Ramos (cell line): ENCODE data around the gene AGPAT2.
"Not testable (repeated sequence)": the region's sequence is repeated elsewhere in the genome, so short reads cannot be mapped to it uniquely, and the experiment has no call there.

Experiments
- in situ Hi-C: fragments of 300-500 bp; cut with MboI; formaldehyde crosslinking; loops from one replicate; pipeline ENCODE4 v1.14.3; 2022; ENCODE audit warnings: low sequenced_read_pairs; ENCODE audit not compliant: unreplicated experiment

Gene AGPAT2

DNA sequence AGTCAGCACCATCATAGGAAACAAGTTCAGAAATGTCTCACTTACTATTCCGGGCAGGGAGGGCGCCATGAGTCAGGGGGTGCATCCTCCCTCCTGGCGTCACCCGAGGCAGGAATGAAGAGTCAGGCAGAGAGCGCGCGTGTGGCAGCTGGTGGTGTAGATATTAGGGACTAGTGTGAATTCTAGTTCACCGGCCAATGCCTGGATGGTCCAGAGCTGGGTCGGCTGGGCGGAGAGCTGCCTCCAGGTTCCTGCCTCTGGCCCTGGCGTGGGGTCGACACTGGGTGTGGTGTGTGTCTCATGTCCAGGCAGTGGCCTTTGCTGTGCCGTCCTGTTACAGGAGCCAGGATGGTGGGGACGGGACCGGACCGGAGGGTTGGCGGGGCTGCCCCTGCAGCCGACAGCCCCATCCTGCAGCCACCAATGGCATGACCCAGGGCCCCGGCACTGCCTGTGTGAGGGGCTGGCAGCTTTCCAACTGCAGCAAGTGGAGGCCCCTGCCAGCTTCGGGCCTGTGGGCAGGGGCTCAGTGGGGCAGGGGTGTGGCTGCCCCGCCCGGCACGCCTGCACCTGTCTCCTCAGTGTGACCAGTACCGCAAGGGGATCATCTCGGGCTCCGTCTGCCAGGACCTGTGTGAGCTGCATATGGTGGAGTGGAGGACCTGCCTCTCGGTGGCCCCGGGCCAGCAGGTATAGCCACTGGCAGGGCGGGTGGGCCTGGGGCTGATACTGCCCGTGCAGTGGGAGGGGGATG lies 34.3 kb upstream of the AGPAT2 start:
- in situ Hi-C loops = no loop called here

GRCh38 chr9:136720898-136721338 lies 33.7 kb upstream of the AGPAT2 start:
- in situ Hi-C loops = no loop called here

DNA sequence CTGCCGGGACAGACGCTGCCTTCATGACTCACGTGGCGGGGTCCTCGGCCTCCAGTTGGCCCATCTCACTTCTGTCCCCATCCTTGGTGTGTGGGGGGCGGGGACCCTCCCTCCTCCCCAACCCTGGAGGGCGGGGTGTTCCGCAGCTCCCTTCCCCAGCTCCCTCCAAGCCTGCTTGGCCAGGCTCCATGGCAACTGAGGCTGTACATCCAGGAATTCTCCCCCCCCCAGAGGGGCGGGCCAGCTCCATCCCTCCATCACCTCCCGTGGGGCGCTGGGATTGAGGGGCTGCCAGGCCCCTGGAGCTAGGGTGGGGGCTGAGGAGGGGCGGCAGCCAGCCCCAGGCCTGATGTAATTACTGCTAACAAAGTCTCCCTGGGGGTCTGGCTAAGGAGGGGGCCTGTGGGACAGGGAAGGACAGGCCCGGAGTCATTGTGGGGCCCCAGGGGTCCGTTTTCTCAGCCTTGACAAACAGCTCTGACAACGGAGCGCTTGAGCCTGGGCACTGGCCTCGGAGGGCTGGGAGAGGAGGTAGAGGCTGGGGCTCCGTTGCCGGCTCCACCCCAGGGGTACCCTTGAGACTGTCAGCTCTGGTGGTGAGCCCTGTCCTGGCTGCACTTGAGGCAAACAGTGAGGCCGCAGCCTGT lies 33.1 kb upstream of the AGPAT2 start:
- in situ Hi-C loops = no loop called here

DNA sequence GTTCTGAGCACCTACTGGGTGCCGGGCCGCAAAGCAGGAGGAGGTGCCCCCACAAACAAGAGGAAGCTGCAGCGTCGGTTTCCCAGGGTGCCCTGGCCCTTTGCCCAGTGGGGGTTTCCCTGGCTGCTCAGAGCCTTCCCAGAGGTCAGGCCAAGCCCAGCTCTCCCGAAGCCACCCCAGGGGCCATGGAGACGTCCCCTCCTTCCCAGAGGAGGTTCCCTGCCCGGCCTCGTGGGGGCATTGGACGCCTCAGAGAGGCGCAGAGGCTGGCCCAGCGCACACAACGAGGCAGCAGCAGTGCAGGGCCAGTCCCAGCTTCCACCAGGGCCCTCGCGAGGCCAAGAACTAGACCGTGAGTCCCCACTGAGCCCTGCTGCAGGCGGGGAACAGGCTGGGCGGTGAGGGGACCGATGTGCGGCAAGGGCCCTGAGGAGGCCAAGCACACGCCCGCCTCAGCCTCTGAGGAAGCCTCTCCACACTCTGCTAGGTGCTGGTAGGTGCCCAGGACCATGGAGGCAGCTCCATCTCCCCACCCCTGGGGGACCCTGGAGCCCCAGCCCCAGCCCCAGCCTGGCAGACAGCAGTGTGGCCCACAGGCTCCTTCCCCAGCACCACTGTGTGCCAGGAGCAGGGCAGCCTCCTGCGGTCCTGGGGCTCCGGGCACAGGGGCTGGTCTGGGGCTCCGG lies 32.1 kb upstream of the AGPAT2 start:
- in situ Hi-C loops = no loop called here

DNA sequence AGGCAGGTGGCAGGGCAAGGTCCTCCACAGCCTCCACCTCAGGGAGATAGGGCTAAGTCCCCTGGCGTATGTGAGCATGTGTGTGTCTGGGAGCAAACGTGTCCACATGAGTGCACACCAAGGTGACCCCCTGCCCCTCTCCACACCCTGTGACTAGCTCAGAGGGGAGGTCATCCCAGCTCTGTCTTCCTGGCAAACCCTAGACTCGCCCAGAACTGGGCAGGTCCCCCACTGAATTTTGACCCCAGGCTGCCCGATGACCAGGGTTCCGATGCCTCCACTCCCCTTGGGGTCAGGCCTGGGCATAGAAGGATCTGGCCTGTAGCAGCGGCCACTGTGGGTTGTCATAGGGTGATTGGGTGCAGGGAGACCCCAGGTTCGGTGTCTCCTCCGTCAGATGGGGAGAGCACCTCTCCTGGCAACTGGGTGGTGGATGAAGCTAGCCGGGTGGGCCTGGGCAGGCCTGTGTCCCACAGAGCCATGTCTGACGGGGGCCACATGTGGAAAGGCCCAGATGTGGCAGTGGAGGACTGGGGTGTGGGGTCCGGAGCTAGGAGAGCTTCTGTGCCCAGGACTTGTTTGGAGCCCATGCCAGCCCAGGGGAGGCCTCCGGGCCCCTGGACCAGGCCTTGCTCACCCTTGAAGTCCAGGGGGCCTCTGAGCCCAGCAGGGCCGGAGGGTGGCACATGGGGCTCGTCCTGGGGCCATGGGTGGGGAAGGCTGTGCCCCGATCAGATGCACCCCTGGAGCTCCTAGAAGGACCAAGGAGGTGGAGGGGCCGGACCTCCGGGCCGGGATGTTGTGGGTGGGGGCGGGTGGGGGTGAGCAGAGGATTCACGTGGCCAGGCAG lies 31.3 kb upstream of the AGPAT2 start:
- in situ Hi-C loops = no loop called here

DNA sequence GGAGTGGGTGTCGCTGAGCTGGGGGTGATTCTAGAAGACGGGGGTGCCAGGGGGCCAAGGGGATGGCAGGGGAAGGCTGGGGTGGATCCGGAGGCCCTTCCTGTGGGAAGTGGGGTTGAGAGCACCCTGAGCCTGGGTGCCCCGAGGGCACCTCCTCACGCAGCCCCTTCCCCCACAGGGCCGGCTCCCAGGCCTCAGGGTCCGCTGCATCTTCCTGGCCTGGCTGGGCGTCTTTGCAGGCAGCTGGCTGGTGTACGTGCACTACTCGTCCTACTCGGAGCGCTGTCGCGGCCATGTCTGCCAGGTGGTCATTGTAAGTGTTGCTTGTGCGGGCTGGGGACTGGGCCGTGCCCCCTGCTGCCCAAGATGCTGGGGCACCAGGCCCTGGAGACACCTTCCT lies 30.1 kb upstream of the AGPAT2 start:
- in situ Hi-C loops = no loop called here

DNA sequence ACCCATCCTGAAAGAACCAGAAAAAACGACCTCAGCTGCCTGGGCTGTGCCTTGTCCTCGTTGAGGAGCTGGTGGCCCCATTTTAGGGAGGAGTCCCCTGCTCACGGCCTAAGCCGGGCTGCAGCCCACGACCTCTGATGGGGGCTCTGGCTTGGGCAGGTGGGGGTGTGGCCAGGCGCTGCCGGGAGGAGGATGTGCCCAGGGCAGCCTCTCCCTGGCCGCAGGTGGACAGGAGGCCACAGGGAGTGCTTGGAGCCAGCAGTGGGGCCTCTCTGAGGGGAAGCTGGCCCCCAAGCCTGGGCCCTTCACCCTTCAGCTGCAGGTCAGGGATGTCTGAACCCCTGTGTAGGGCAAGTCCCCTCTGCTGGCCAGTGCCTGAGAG lies 27.6 kb upstream of the AGPAT2 start:
- in situ Hi-C loops = no loop called here

DNA sequence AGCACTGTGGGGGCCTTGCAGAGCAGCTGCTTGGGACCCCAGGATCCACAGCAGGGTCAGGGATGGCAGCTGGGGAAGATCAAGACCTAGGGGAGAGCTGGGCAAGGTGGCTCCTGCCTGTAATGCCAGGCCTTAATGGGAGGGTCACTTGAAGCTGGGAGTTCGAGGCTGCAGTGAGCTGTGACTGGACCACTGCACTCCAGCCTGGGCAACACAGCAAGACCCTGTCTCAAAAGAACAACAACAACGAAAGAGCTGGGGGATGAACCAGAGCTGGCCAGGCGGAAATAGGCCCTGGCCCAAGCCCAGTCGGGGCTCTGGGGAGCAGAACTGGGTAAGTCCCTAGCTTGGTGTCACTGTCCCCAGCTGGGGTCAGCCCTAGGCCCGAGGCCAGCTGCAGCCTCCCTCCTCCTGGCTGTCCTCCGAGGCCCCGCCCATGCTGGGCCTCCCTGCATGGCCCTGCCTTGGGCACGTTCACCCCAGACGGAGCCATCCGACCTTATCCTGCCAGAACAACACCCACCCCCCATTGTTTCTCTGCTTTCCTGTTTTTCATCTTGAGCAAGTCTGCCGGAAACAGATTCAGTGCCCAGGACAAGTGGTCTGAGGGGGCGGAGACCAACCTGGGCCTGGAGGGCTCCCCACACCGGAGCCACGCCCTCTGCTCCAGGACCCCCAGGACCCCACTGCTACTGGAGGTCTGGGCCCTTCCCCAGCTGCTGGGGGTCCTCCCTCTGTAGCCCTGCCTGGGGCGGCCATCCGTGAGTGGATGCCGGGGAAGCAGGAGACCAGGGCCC lies 27.0 kb upstream of the AGPAT2 start:
- in situ Hi-C loops = no loop called here

GRCh38 chr9:136713550-136713949 lies 26.3 kb upstream of the AGPAT2 start:
- in situ Hi-C loops = no loop called here

DNA sequence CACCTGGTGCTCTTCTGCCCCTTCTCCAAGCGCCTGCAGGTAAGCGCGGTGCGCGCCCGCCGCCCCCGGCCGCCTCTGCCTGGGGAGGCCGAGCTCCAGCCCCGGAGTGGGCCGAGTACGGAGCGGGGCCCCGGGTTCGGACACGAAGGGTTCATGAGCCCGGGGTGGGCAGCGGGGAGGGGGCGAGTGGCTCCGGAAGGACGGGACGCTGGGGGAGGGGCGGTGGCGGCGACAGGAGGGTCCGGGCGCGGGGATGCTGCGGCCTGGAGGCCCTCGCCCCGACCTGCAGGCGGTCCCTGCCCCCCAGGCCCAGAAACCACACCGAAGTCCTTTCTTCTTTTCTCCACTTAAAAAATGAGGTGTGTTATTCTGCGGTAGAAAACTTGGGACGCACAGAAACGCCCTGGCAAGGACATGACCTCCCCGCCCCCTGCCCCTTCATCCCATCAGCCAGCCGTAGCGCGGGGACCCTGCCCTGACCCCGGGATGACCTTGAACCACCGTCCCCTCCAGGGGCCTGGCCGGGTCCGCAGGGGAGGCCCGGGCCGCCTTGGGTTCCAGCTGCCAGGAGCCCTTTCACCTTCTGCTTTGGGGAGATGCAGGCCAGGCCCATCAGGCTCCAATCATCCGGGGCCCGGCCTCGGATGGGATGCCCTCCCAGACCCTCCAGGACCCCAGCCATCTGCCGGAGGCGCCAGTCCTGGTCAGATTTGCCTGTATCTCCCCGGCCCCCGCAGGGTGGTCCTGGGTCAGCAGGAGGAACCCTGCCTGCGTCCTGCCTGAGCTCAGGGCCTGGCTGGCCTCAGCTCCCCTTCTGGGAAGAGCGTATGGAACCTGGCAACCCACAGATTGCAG lies 25.7 kb upstream of the AGPAT2 start:
- in situ Hi-C loops = no loop called here

DNA sequence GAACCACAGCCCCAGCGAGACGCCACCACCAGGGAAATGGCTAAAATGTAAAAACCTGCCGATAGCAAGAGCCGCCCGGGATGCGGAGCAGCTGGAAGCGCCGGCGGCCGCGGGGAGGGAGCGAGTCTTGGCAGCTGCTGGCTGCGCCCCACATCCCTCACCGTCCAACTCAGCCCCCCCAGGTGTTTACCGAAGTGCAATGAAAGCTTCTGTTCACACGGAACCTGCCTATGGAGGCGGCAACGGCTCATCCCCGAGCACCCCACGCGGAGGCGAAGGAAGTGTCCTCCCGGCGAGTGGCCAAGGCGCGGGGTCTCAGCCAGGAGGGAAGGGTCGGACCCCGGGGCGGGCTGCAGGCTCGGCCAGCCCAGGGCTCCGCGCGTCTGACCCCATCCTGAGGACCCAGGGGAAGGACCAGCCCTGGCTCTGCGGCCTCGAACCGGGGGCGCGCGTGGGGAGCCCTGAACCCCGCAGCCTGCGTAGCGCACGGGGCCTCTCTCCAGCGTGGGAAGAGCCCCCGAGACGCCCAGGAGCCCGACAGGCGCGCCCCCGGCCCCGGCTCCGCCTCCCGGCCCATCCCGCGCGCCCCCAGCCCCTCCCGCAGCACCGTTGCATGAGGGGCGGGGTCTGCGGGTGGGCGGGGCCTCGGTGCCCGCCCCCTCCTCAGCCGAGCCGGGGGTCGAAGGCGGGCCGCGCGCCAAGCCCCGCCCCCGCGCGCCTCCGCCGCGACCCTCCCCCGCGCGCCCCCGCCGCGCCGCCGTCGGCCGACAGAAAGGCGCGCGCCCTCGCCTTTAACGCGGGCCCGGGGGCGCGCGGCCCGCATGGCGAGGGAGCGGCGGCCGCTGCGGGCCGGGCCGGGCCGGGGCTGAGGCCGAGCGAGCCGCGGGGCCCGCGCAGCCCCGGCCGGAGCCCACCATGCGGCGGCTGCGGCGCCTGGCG lies 24.8 kb upstream of the AGPAT2 start, which contains the start of gene DIPK1B:
Gene DIPK1B (plus strand): TSS at position 822 of the 939 bp plus-strand sequence. CDS start 94 bp downstream, at position 916.
- in situ Hi-C loops = no loop called here

- in situ Hi-C loops = not testable (repeated sequence)
Measured at GRCh38 chr9:136711219-136711648, 24.0 kb upstream of the AGPAT2 start.

DNA sequence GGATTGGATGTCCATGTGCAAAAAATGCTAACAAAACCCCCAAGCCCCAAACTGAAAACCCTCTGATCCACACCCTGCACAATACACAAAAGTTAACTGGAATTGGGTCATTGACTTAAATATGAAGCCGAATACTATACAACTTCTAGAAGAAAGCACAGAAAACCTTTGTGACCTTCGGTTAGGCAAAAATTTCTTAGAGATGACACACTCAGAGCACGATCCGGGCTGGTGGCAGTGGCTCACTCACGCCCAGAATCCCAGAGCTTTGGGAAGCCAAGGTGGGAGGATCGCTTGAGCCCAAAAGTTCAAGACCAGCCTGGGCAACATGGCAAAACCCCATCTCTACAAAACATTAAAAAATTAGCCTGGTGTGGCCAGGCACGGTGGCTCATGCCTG lies 23.3 kb upstream of the AGPAT2 start:
- in situ Hi-C loops = no loop called here

- in situ Hi-C loops = no loop called here
Measured at GRCh38 chr9:136709454-136710109, 22.3 kb upstream of the AGPAT2 start.

DNA sequence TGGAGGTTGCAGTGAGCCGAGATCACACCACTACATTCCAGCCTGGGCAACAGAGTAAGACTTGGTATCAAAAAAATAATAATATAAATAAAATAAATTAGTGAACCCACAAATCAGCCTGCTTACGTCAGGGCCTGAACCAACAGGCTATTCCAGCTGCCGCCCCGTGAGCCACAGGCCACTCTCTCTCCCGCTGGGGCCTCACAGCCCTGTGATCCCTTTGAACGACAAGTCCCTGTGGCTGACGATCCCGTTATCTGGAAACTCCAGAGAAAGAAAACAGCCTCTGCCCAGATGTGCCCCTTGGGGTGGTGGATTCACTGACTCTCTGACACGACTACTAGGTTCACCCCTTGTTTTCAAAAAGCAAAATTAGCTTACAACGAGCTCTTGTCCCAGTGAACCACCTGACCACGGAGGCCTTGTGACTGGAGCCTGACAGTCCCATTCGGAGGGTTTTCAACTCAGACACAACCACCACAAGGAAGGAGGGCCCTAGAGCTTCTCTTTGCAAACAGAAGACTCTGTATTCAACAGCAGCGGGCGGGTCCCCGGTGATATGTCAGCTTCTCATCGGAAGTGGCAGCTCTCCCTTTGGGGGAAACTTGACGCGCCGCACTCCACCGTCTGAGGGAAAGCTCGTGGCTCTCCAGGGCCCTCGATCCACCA lies 20.7 kb upstream of the AGPAT2 start:
- in situ Hi-C loops = no loop called here

DNA sequence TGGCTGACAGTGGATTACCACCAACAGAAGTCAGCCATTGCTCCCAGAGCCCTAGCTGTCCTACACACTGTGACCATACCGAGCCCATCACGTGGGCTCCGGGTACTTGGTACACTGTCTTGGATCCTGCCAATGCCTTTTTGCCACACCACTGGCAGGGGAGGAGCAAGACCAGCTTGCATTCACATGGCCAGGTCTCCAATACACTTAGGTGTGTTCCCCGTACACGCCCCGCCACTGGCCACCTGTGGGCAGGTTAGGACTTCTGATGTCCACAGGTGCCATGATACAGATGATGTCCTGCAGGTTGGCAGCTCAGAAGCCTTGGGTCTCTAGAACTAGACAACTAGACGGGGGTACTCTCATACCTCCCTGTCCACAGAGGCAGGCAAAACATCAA lies 19.8 kb upstream of the AGPAT2 start:
- in situ Hi-C loops = no loop called here

GRCh38 chr9:136705564-136705963 lies 18.3 kb upstream of the AGPAT2 start:
- in situ Hi-C loops = no loop called here
